Retinal pigment epithelial cell (primary cell): Measurements from ENCODE around the gene CTIF.

Experiments used
- DNase-seq: peaks from one replicate; pipeline ENCODE4 v3.0.0-alpha.2; 2010; ENCODE audit warnings: low read depth
- H3K4me3 ChIP-seq: 2 replicates; pipeline ENCODE4 v1.5.1; 2011; ENCODE audit warnings: mild to moderate bottlenecking, low read length, control low read depth, moderate library complexity
- TF ChIP-seq, protein P1 (sequence below): conservative IDR thresholded peaks from 2 replicates; pipeline ENCODE4 v1.5.1; 2011; ENCODE audit warnings: low read depth, low read length, control low read depth, inconsistent platforms

Gene CTIF

DNA sequence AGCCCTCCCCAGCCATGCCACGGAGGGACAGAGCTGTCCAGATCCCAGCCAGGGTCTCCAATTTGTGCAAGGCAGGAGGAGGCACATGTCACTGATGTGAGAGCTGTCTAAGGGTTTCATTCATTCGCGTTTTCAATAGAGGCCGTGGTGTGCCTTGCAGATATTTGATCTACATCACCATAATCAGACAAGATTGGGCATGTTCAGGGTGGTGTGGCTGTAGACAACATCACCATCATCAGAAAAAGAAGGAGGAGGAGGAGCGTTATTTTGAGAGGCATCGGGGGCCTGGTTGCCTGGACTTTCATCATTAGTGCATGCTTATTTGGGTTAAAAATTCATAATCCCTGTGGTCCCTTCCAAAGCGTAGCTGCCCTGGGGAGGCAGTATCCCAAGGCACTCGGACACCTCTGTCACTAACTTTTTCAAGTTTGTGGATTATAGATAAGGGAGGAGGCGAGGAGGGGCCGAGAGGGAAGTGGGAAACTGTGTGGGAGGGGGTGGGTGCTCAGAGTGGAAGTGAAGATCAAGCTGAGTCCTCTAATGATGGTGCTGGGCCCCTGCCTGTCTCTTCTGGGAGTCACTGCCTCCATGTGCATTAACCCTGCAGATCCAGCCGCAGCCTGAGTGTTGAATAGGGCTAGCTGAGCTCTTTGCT lies 194.1 kb downstream of the CTIF start:
- TF ChIP-seq, protein P1, sequence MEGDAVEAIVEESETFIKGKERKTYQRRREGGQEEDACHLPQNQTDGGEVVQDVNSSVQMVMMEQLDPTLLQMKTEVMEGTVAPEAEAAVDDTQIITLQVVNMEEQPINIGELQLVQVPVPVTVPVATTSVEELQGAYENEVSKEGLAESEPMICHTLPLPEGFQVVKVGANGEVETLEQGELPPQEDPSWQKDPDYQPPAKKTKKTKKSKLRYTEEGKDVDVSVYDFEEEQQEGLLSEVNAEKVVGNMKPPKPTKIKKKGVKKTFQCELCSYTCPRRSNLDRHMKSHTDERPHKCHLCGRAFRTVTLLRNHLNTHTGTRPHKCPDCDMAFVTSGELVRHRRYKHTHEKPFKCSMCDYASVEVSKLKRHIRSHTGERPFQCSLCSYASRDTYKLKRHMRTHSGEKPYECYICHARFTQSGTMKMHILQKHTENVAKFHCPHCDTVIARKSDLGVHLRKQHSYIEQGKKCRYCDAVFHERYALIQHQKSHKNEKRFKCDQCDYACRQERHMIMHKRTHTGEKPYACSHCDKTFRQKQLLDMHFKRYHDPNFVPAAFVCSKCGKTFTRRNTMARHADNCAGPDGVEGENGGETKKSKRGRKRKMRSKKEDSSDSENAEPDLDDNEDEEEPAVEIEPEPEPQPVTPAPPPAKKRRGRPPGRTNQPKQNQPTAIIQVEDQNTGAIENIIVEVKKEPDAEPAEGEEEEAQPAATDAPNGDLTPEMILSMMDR, result no peak
- no peak overlapping the region for H3K4me3 ChIP-seq
- no peak for DNase-seq

DNA sequence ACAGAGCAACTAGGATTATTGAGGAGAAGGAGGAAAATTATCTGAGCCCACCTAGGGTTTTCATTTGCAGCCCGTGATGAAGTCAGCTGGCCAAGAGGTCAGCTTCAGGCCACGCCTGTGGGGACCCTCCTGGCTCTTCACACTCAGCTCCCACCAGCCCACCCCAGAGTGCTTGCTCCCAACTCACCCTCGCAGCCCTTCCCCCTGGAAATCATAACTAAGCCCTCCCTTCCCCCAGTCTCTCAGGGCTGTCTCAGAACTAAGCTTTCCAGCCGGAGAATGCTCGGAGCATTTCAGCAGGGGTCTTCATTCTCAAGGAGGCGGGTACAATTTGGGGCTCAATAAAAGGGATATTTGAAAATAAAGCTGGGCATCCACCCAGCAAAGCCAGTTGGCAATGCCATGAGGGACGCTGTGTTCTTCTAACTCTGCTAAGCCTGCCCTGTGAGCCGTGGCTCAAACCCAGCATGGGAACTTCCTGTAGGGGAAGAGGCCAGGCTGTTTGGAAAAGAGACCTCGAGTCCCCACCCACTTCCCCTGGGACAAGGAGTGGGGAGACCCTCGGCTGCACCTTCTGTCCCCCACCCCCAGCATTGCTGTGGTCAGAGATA lies 194.9 kb downstream of the CTIF start:
- TF ChIP-seq, protein P1, result no peak
- H3K4me3 ChIP-seq, result no peak overlapping the region
- no peak for DNase-seq

DNA sequence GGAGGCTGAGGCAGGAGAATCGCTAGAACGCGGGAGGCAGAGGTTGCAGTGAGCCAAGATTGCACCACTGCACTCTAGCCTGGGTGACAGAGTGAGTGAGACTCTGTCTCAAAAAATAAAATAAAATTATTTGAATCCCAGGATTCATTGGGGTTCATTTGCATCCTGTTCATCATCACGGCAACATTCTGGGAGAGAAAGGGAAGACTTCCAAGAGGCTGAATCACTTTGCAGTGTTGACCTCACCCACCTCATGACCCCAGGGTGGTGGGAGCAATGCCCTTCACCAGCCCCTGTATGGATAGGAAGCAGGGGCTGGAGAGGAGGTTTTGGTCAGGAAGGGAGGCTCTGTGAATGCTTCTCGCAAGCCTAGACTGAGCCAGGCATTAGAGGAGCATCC lies 195.6 kb downstream of the CTIF start:
- no peak for DNase-seq
- TF ChIP-seq, protein P1, result no peak
- no peak overlapping the region for H3K4me3 ChIP-seq

DNA sequence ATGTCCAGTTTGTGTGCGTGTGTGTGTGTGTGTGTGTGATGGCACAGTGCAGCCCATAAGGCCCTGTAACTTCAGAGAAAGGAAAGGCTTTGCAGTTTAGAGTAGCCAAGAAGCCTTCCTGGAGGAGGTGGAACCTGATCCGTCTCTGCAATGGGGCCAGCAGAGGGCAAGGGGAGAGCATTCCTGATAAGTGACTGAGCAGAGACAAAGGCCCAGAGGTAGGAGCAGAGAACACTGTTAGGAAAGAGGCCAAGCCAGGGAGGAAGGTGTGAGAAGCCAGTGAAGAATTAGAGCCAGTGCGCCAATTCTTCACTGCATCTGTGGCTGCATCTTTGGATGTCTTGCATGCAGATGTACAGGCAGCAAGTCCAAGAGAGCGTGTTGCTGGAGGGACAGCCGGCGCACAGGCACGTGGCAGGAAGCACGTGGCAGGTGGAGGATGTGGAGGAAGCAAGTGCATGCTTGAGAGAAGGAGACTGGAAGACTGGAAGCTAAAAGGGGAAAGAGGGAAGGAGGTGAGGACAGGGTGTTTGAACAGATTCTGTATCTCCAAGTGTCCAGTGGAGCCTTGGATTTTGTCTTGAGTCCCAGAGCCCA lies 196.3 kb downstream of the CTIF start:
- no peak for DNase-seq
- no peak overlapping the region for H3K4me3 ChIP-seq
- TF ChIP-seq, protein P1, result no peak

DNA sequence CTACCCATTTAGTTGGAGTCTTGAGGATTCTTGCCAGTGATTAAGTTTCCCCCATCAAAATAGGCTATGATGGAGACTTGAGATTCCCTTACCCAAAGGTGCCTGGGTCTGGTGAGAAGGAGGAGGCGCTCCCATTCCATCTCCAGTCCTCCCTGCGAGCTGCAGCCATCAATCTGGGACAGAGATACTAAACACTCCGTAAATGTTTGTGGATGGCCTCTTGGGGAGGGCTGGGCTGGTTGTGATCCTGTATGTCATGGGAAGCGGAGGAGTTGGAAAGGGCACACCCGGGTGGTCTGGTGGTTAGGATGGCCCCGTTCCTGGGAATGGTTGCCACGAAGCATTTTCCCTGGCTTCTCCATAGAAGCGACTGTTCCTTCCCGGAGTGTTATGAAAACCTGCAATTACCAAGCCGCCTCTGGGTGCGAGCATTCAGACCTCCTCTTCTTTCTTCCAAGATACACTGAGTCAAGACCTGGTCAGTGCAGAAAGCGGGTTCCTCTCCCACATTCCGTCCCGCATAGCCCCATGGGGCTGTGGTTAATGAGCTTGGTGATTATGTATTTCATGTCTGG lies 196.9 kb downstream of the CTIF start:
- no peak for DNase-seq
- no peak overlapping the region for H3K4me3 ChIP-seq
- TF ChIP-seq, protein P1, result no peak

DNA sequence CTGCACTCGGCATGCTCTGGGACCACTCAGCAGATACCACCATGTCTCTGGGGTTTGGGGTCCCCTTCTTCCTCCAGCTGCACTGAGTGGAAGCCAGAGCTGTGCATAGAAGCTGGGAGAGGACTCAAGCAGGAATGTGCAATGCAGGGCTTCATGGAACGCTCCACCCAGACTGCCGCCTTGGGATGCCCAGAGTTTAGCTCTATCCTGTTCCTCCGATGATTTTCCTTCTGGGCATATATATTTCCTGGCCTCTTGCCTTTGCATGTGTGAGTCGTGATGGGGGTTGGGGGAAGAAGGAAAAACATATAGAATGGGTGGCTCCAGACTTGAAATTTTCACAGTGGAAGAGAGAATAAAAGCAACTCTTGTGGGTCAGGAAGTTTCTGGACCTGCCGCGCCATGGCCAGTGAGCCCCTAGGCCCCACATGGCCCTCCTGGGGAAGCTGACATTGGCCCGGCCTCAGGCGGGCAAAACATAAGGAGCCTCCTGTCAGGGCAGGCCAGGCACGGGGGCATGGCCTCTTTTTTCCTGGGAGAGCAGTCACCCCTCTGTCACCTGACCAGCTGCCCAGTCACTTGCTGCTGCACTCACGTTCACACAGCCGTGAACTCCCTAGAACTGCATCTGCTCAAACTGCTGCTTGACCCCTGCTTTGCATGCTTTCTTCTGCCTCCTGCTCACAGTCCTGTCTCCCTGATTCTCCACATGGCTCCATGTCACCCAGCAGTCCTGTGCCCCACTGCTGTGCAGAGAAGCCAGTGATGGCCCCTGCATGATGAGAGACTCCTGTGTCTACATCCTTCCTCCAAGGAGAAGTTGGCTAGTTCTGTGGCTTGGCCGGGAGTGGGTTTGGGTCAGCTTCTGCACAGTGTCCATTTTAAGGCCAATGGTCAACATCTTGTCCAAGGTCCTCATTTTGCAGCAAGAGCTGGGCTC lies 197.8 kb downstream of the CTIF start:
- TF ChIP-seq, protein P1, result no peak
- no peak for DNase-seq

More for the DNA sequence above, 197.8 kb downstream of the CTIF start:
- no peak overlapping the region for H3K4me3 ChIP-seq
